Kidney (tissue), 14 donors: Measurements from ENCODE around the gene STC2. TPM values are rescaled to one million over a fixed set of nuclear protein-coding genes. Genes with fewer than 3 reads are reported as not detected.

ENCODE experiments used
- DNase-seq, 5 donors: peaks; one replicate each; pipeline ENCODE4 v3.0.0-alpha.2; 2013 to 2020
- FAIRE-seq: peaks from 2 replicates; lab custom pipeline; 2012; peaks lifted over from hg19 to GRCh38; lab: Jason Lieb, UNC
- H3K27ac ChIP-seq, 2 donors: one replicate each; pipeline ENCODE4 v1.7.0; 2013; ENCODE audit warnings: low read depth in 2 of 2, low read length in 2 of 2, inconsistent platforms in 1 of 2
- H3K27me3 ChIP-seq: one replicate; pipeline ENCODE4 v1.7.1; 2013; ENCODE audit warnings: low read length, inconsistent platforms; ENCODE audit not compliant: control insufficient read depth, insufficient read depth
- H3K36me3 ChIP-seq, 3 donors: one replicate each; pipeline versions ENCODE4 v1.7.0 to v1.7.1; 2013; ENCODE audit warnings: low read length in 3 of 3, control low read depth in 1 of 3, inconsistent platforms in 1 of 3; ENCODE audit not compliant: insufficient read depth in 3 of 3, control insufficient read depth in 2 of 3
- H3K4me1 ChIP-seq, 3 donors: one replicate each; pipeline versions ENCODE4 v1.7.0 to v1.7.1; 2013; ENCODE audit warnings: low read length in 3 of 3, inconsistent platforms in 1 of 3, low read depth in 1 of 3; ENCODE audit not compliant: control insufficient read depth in 2 of 3, insufficient read depth in 2 of 3
- H3K4me3 ChIP-seq, 3 donors: one replicate each; pipeline versions ENCODE4 v1.7.0 to v1.8.1; 2013; ENCODE audit warnings: low read length in 3 of 3, control low read depth in 1 of 3, inconsistent platforms in 1 of 3
- H3K9ac ChIP-seq, 3 donors: one replicate each; pipeline versions ENCODE4 v1.7.0 to v1.7.1; 2013; ENCODE audit warnings: low read length in 3 of 3, control low read depth in 1 of 3, inconsistent platforms in 1 of 3
- H3K9me3 ChIP-seq, 3 donors: one replicate each; pipeline versions ENCODE4 v1.7.0 to v1.7.1; 2013; ENCODE audit warnings: low read length in 3 of 3, control low read depth in 1 of 3, inconsistent platforms in 1 of 3; ENCODE audit not compliant: control insufficient read depth in 2 of 3, insufficient read depth in 1 of 3
- CTCF ChIP-seq: IDR thresholded peaks from 3 replicates; pipeline ENCODE4 v1.5.1; 2012; ENCODE audit warnings: mild to moderate bottlenecking, moderate library complexity, borderline replicate concordance; ENCODE audit not compliant: insufficient read depth; ENCODE audit errors: extremely low read depth
- intact Hi-C: fragments of 100-400 bp; cut with DNase I; formaldehyde crosslinking; loops from one replicate; pipeline ENCODE4 v1.11.1; 2022
- polyA plus RNA-seq: library from polyadenylated mRNA; stranded (reverse); fragments of 350-450 nt; fragmentation: Illumina TruSeq; extraction: RNeasy Lipid Tissue Mini Kit (QIAGEN cat#74804); gene quantifications from one replicate; pipeline ENCODE4 v1.2.3, GENCODE V29; 2014; ENCODE audit warnings: low read depth, low replicate concordance; ENCODE audit not compliant: insufficient read depth
- total RNA-seq: library from RNA; stranded (reverse); fragmentation: NEBNext Ultra II Directional; extraction: Animal tissue kit (Norgen Biotek cat#: 25700); gene quantifications from one replicate; pipeline ENCODE4 v1.2.1, GENCODE V29; 2021
- donor health status: control.
- donor health status: control.
- donor health status: control.
- donor health status: control.
- donor health status: control.
- donor health status: DM: yes; HTN: yes; CAD: no.
- donor health status: Normal renal cell carcinoma (clear cell type).

The STC2 gene
- total and polyA plus RNA-seq, 2 donors from 2014 or later = 2.1 to 2.7 TPM

GRCh38 chr5:173321886-173322285, 6.3 kb downstream of the STC2 start:
- Histone ChIP-seq H3K9me3 (no peaks in the 10 kb centered on the region), H3K36me3 (no peaks in the 10 kb centered on the region), H3K9ac (no peak overlapping the region), H3K4me3 (no peak overlapping the region), H3K4me1 (peaks cover 2 to 25% (median 18%) of the 10 kb centered on the region in 3 donors), H3K27ac (no peak overlapping the region), H3K27me3 (peaks cover 4% of the 10 kb centered on the region)
- no peak for FAIRE-seq
- no peak for DNase-seq
- intact Hi-C loops = no loop called here
- no peak for TF ChIP-seq CTCF

GRCh38 chr5:173320259-173320658, 8.0 kb downstream of the STC2 start:
- peak in 2 of 5 donors; percentile 78 to 82 for DNase-seq
- no peaks in the 10 kb centered on the region for H3K9me3 ChIP-seq
- H3K4me1 ChIP-seq = peaks cover 4 to 37% (median 21%) of the 10 kb centered on the region in 3 donors
- no peaks in the 10 kb centered on the region for H3K36me3 ChIP-seq
- FAIRE-seq = no peak
- intact Hi-C loops = no loop called here
- H3K4me3 ChIP-seq = no peak overlapping the region
- H3K27ac ChIP-seq = peak overlapping the region in 1 of 2 donors; percentile 41
- TF ChIP-seq CTCF = peak; percentile 9
- no peaks in the 10 kb centered on the region for H3K27me3 ChIP-seq
- H3K9ac ChIP-seq = no peak overlapping the region

DNA sequence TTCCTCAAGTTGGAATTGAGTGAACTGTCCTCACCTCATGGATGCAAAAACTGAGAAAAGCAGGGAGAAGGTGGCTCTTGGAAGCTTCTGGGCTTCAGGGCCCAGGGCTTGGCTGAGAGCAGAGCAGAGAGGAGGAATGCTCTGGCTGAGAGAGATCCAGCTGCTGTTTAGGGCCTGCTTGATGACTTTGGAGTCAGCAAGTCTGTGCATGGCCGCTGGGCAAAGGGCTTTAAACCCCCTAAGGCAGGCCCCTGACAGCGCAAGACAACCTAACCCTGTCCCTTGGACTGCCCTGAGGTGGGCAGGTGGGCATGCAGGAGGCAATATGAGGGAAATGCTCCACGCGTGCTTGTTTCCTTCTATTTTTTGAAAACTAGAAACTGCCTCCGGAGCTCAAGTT, 8.6 kb downstream of the STC2 start:
- no peaks in the 10 kb centered on the region for H3K27me3 ChIP-seq
- no peak for FAIRE-seq

More for the DNA sequence above, 8.6 kb downstream of the STC2 start:
- Histone ChIP-seq H3K4me1 (peaks cover 4 to 38% (median 21%) of the 10 kb centered on the region in 3 donors), H3K27ac (peak overlapping the region in 1 of 2 donors; percentile 41), H3K36me3 (no peaks in the 10 kb centered on the region), H3K9me3 (no peaks in the 10 kb centered on the region), H3K4me3 (no peak overlapping the region), H3K9ac (no peak overlapping the region)
- TF ChIP-seq CTCF = no peak
- peak in 1 of 5 donors; percentile 59 for DNase-seq
- intact Hi-C loops = no loop called here
